Measurements from ENCODE around the gene ITIH1.
"Not testable (repeated sequence)": the region's sequence is repeated elsewhere in the genome, so short reads cannot be mapped to it uniquely, and the experiment has no call there.

Gene ITIH1

GRCh38 chr3:52774901-52775864, 2.2 kb upstream of the ITIH1 start:
- DNase-seq: no peak

- no peak for DNase-seq
These were observed 1.5 kb upstream of the ITIH1 start for GRCh38 chr3:52775877-52776276.

- DNase-seq: not testable (repeated sequence)
These were observed 913 bp upstream of the ITIH1 start for GRCh38 chr3:52776486-52776885.

- DNase-seq: no peak
These were observed 783 bp downstream of the ITIH1 start for GRCh38 chr3:52777959-52778805.

- DNase-seq: no peak
These were observed 1.8 kb downstream of the ITIH1 start for GRCh38 chr3:52779011-52779836.

GRCh38 chr3:52779837-52780585, 2.6 kb downstream of the ITIH1 start:
- DNase-seq: no peak

- no peak for DNase-seq
These were observed 4.3 kb downstream of the ITIH1 start for GRCh38 chr3:52781741-52782140.

- DNase-seq: no peak
These were observed 5.2 kb downstream of the ITIH1 start for GRCh38 chr3:52782412-52783210.

GRCh38 chr3:52783211-52783555, 5.8 kb downstream of the ITIH1 start:
- DNase-seq: no peak

- no peak for DNase-seq
These were observed 6.7 kb downstream of the ITIH1 start for GRCh38 chr3:52784021-52784621.

- no peak for DNase-seq
These were observed 7.7 kb downstream of the ITIH1 start for GRCh38 chr3:52784931-52785590.

- DNase-seq: no peak
These were observed 9.2 kb downstream of the ITIH1 start for GRCh38 chr3:52786330-52787215.

GRCh38 chr3:52787246-52787645, 9.8 kb downstream of the ITIH1 start:
- DNase-seq: no peak

- no peak for DNase-seq
These were observed 10.6 kb downstream of the ITIH1 start for GRCh38 chr3:52787672-52788625.

- DNase-seq: no peak
These were observed 11.7 kb downstream of the ITIH1 start for GRCh38 chr3:52788890-52789745.

- DNase-seq: no peak
These were observed 12.3 kb downstream of the ITIH1 start for GRCh38 chr3:52789746-52790040.

GRCh38 chr3:52790337-52790736, 12.9 kb downstream of the ITIH1 start:
- no peak for DNase-seq
